Activated T-helper 1 cell treated with Interleukin-2 at 50 U/mL for 16 hours (primary cell): ENCODE data around the gene SPECC1.
"Not testable (repeated sequence)": the region's sequence is repeated elsewhere in the genome, so short reads cannot be mapped to it uniquely, and the experiment has no call there.

Experiments used
- DNase-seq: peaks from one replicate; pipeline ENCODE4 v3.0.0-alpha.2; 2020; ENCODE audit warnings: low read depth

SPECC1 gene

GRCh38 chr17:20207262-20207985 is 198.3 kb downstream of the SPECC1 start:
- no peak for DNase-seq

- no peak for DNase-seq
Measured at GRCh38 chr17:20208717-20209116, 199.6 kb downstream of the SPECC1 start.

GRCh38 chr17:20210180-20210579 is 201.0 kb downstream of the SPECC1 start:
- no peak for DNase-seq

- DNase-seq, result no peak
Measured at GRCh38 chr17:20210614-20211013, 201.5 kb downstream of the SPECC1 start.

GRCh38 chr17:20211246-20211645 is 202.1 kb downstream of the SPECC1 start:
- DNase-seq, result no peak

GRCh38 chr17:20213449-20213848 is 204.3 kb downstream of the SPECC1 start:
- DNase-seq, result no peak

- DNase-seq, result no peak
Measured at GRCh38 chr17:20214794-20215193, 205.6 kb downstream of the SPECC1 start.

- no peak for DNase-seq
Measured at GRCh38 chr17:20216154-20216815, 207.1 kb downstream of the SPECC1 start.

GRCh38 chr17:20216853-20217252 is 207.7 kb downstream of the SPECC1 start:
- no peak for DNase-seq

GRCh38 chr17:20217677-20218076 is 208.5 kb downstream of the SPECC1 start:
- no peak for DNase-seq

- no peak for DNase-seq
Measured at GRCh38 chr17:20218272-20218671, 209.1 kb downstream of the SPECC1 start.

GRCh38 chr17:20223808-20224328 is 214.7 kb downstream of the SPECC1 start:
- DNase-seq, result no peak

- DNase-seq, result no peak
Measured at GRCh38 chr17:20224379-20224778, 215.2 kb downstream of the SPECC1 start.

- DNase-seq, result no peak
Measured at GRCh38 chr17:20225162-20226115, 216.3 kb downstream of the SPECC1 start.

- peak; percentile 51 for DNase-seq
Measured at GRCh38 chr17:20226814-20227482, 217.8 kb downstream of the SPECC1 start.

GRCh38 chr17:20227720-20228370 is 218.7 kb downstream of the SPECC1 start:
- DNase-seq, result not testable (repeated sequence)

GRCh38 chr17:20228410-20228809 is 219.3 kb downstream of the SPECC1 start:
- DNase-seq, result no peak

GRCh38 chr17:20228860-20229259 is 219.7 kb downstream of the SPECC1 start:
- no peak for DNase-seq

- no peak for DNase-seq
Measured at GRCh38 chr17:20230924-20231323, 221.8 kb downstream of the SPECC1 start.

- DNase-seq, result no peak
Measured at GRCh38 chr17:20232611-20233010, 223.5 kb downstream of the SPECC1 start.

GRCh38 chr17:20234276-20234675 is 225.1 kb downstream of the SPECC1 start:
- DNase-seq, result peak; percentile 4
